ENCODE measurements around the gene KIF5A. TPM values are rescaled to one million over a fixed set of nuclear protein-coding genes. Genes with fewer than 3 reads are reported as not detected.

Gene KIF5A
- total RNA-seq, 2 donors from 2014 or later: 2.3 to 4.5 TPM

- Histone ChIP-seq H3K4me1 (ENCODE audit: control insufficient read depth, insufficient read depth, low read length) (no peaks in the 10 kb centered on the region), H3K9ac (ENCODE audit: extremely low read depth, low read length, poor library complexity, severe bottlenecking) (no peak overlapping the region), H3K36me3 (ENCODE audit: control insufficient read depth, insufficient read depth, low read length) (no peaks in the 10 kb centered on the region), H3K9me3 (ENCODE audit: control insufficient read depth, low read length) (no peaks in the 10 kb centered on the region), H3K27me3 (ENCODE audit: control insufficient read depth, insufficient read depth, low read length, poor library complexity, severe bottlenecking) (peaks cover 39% of the 10 kb centered on the region), H3K4me3 (ENCODE audit: low read length) (no peak overlapping the region), H3K27ac (ENCODE audit: low read depth, low read length) (no peak overlapping the region)
- peaks cover 8% of the 10 kb centered on the region for H3K4me1 Mint-ChIP-seq
- peaks cover 34% of the 10 kb centered on the region for H3K36me3 Mint-ChIP-seq (ENCODE audit: low read depth)
- H3K4me3 Mint-ChIP-seq: no peak overlapping the region
- DNase-seq: no peak
- H3K9me3 Mint-ChIP-seq: no peaks in the 10 kb centered on the region
- WGBS, 2 experiments (ENCODE audit: insufficient coverage in 1 of 2, insufficient read length in 1 of 2): 92 to 97% methylated on average over 6 to 8 of the region's 8 CpGs
- H3K27ac Mint-ChIP-seq: no peak overlapping the region
- TF ChIP-seq CTCF (conservative IDR thresholded peaks at IDR 0.05): no peak
- H3K27me3 Mint-ChIP-seq (ENCODE audit: insufficient read depth): peaks cover 4% of the 10 kb centered on the region
These were observed 30.0 kb downstream of the KIF5A start for GRCh38 chr12:57579677-57580465.

DNA sequence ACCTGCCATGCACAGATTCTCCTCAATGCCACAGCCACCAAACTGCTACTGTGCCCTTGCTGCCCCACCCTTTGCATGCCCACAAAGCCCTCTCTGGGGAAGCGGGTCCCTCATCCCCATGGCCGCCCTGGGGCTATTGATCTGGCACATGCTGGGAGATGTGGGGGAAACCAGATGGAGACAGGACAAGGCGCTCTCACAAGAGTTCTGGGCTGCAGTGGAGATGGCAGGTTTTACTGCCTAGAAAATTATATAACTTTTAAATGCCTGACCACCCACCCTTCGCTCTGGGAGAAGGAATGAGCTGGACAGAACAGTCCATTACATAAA is 30.6 kb downstream of the KIF5A start:
- H3K27ac ChIP-seq (ENCODE audit: low read depth, low read length): no peak overlapping the region
- no peak overlapping the region for H3K27ac Mint-ChIP-seq
- H3K4me3 Mint-ChIP-seq: no peak overlapping the region
- H3K36me3 ChIP-seq (ENCODE audit: control insufficient read depth, insufficient read depth, low read length): no peaks in the 10 kb centered on the region
- 89 to 96% methylated on average over 3 to 4 of the region's 4 CpGs for WGBS, 2 experiments (ENCODE audit: insufficient coverage in 1 of 2, insufficient read length in 1 of 2)
- no peak overlapping the region for H3K9ac ChIP-seq (ENCODE audit: extremely low read depth, low read length, poor library complexity, severe bottlenecking)
- peaks cover 4% of the 10 kb centered on the region for H3K27me3 Mint-ChIP-seq (ENCODE audit: insufficient read depth)
- no peak for TF ChIP-seq CTCF (conservative IDR thresholded peaks at IDR 0.05)
- peaks cover 45% of the 10 kb centered on the region for H3K27me3 ChIP-seq (ENCODE audit: control insufficient read depth, insufficient read depth, low read length, poor library complexity, severe bottlenecking)
- no peaks in the 10 kb centered on the region for H3K9me3 ChIP-seq (ENCODE audit: control insufficient read depth, low read length)
- DNase-seq: no peak
- no peaks in the 10 kb centered on the region for H3K9me3 Mint-ChIP-seq
- H3K4me1 ChIP-seq (ENCODE audit: control insufficient read depth, insufficient read depth, low read length): no peaks in the 10 kb centered on the region
- H3K4me1 Mint-ChIP-seq: peaks cover 8% of the 10 kb centered on the region
- H3K36me3 Mint-ChIP-seq (ENCODE audit: low read depth): peaks cover 29% of the 10 kb centered on the region
- no peak overlapping the region for H3K4me3 ChIP-seq (ENCODE audit: low read length)

- H3K4me3 ChIP-seq (ENCODE audit: low read length): no peak overlapping the region
- TF ChIP-seq CTCF (conservative IDR thresholded peaks at IDR 0.05): no peak
- peaks cover 46% of the 10 kb centered on the region for H3K27me3 ChIP-seq (ENCODE audit: control insufficient read depth, insufficient read depth, low read length, poor library complexity, severe bottlenecking)
- no peak overlapping the region for H3K9ac ChIP-seq (ENCODE audit: extremely low read depth, low read length, poor library complexity, severe bottlenecking)
- H3K4me1 ChIP-seq (ENCODE audit: control insufficient read depth, insufficient read depth, low read length): no peaks in the 10 kb centered on the region
- Mint-ChIP-seq H3K9me3 (no peaks in the 10 kb centered on the region), H3K27me3 (ENCODE audit: insufficient read depth) (peaks cover 4% of the 10 kb centered on the region), H3K4me1 (peaks cover 8% of the 10 kb centered on the region), H3K36me3 (ENCODE audit: low read depth) (peaks cover 20% of the 10 kb centered on the region), H3K27ac (no peak overlapping the region), H3K4me3 (no peak overlapping the region)
- H3K36me3 ChIP-seq (ENCODE audit: control insufficient read depth, insufficient read depth, low read length): no peaks in the 10 kb centered on the region
- 86% methylated on average over 1 of the region's 1 CpG; no CpG with 5 or more reads in 1 of the 2 experiments for WGBS, 2 experiments (ENCODE audit: insufficient coverage in 1 of 2, insufficient read length in 1 of 2)
- no peak for DNase-seq
- H3K27ac ChIP-seq (ENCODE audit: low read depth, low read length): no peak overlapping the region
- no peaks in the 10 kb centered on the region for H3K9me3 ChIP-seq (ENCODE audit: control insufficient read depth, low read length)
These were observed 32.0 kb downstream of the KIF5A start for GRCh38 chr12:57581802-57582201.

Data from endodermal cell (in vitro differentiated cells).